Measurements from ENCODE around the gene ALOX5AP.

ALOX5AP gene

DNA sequence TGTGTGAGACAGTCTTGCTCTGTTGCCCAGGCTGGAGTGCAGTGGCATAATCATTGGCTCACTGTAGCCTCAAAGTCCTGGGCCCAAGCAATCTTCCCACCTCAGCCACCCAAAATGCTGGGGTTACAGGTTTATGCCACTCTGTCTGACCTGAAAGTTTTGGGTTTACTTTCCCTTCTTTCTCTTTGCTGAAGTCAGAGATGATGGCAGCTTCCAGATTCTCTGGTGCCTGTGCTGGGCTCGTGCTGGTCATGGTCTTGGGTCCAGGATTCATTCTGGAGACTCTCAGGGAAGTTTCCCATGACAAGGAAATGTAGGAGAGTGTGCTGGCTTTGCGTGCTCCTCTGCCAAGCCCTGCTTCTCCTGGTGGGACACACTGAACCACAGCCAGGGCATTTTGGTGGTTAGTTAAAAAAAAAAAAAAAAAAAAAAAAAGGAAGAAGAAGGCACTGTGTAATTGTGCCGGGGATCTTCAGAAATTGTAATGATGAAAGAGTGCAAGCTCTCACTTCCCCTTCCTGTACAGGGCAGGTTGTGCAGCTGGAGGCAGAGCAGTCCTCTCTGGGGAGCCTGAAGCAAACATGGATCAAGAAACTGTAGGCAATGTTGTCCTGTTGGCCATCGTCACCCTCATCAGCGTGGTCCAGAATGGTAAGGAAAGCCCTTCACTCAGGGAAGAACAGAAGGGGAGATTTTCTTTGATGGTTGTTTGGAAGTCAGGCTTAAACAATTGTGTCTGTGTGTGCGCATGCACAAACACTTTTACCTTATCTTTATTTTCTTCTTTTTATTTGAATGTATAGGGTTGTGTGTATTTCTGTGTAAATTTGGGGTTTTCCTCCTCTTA is at the start of gene ALOX5AP:
TSS of gene ALOX5AP (plus strand) at position 519 of the 847 bp plus-strand sequence. CDS start at position 582, 63 bp downstream.
- DNase-seq: no peak

DNA sequence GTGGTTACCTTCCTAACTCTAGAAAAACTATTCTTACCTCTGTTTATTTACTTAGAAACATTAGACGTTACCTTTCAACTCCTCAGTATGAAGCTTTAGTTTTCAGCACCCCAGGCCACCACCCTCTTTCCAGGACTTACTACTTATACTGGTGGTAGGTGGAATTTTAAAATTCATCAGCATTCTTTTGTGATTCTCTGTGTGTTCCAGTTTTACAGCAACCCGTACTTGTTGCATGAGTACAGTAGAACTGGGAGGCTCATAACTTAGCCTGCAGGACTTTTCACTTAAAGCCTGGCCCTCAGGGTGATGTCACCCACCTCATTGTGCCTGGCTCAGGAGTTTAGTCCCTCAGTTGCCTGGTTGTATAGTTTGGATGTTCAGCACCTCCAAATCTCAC is 49.4 kb upstream of the ALOX5AP start:
- no peak for DNase-seq

DNA sequence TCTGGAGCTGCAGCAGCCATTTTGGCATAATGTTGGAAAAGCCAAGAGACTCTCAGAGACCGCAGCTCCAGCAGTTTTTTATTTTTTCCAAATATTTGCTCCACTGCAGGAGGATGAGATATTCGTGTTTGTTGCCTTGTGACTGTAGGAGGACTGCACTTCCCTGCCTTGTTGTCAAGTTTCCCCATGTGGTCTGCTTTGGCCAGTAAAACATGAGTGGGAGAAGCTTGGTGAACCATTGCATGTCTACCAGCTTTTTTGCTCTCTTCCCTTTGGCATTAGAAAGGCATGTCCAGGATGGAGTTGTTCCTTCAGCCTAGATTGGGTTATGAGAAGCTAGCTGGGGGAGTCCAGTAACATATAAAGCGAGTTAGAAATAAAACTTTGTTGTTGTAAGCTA is 47.7 kb upstream of the ALOX5AP start:
- no peak for DNase-seq

DNA sequence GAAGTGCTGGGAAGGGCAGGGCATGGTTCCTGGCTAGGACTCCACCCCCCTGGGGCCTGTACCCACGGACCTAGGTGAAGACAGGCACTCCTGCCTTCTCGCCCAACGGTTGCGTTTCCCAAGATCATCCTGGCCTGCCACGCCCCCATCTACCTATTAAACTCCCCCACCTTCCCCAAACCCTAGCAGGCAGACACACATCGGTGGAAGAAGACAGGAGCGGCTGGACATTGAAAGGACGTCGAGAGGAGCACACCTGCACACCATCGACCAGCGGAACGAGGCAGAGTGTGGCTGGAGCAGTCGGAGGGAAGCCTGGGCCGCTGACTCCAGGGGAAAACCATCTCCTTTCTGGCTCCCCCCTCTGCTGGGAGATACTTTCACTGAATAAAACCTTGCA is 45.6 kb upstream of the ALOX5AP start:
- DNase-seq: no peak

DNA sequence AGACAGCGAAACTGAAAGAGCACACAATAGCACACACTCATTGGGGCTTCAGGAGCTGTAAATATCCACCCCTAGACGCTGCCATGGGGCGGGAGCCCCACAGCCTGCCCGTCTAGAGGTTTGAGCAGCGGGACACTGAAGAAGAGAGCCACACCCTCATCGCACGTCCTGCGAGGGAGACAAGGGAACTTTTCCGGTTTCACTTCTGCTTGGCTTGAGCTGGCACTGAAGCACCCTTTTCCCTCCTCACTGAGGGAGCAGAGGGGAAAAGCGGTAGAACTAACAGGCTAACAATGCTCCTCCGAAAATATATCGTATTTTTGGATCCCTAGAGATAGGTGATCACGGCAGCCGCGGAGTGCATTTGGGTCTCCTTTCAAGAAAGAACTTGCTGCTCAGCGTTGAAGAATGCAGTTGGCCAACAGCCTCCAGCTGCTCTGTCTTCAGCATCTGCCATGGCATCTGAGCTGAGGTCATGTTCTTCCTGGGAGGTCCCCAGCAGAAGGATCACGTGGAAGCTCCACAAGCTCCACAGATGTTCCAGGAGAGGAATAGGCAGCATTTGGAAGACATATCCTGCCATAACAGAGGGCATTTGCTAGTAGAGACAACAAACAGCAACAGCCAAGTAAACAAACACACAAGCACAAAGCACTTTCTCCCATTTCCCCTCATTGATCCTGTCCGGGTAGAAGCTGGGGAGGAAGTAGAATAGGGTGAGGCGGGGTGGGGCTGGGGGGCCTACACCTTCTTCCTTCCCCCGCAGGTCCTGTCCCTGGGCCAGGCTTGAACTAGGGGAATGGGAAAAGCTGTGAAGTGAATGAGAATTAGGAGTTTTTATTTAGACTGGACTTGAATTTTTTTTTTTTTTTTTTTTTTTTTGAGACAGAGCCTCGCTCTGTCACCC is 44.8 kb upstream of the ALOX5AP start:
- DNase-seq: no peak

DNA sequence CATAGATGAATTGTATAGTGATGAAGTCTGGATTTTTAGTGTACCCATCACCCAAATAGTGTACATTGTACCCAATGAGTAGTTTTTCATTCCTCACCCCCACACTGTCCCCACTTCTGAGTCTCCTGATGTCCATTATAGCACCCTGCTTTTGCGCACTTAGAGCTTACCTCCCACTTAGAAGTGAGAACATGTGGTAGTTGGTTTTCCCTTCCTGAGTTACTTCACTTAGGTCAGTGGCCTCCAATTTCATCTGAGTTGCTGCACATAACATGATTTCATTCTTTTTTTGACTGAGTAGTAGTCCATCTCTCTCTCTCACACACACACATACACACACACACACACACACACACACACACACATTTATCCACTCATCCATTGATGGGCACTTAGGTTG is 43.2 kb upstream of the ALOX5AP start:
- DNase-seq: no peak

DNA sequence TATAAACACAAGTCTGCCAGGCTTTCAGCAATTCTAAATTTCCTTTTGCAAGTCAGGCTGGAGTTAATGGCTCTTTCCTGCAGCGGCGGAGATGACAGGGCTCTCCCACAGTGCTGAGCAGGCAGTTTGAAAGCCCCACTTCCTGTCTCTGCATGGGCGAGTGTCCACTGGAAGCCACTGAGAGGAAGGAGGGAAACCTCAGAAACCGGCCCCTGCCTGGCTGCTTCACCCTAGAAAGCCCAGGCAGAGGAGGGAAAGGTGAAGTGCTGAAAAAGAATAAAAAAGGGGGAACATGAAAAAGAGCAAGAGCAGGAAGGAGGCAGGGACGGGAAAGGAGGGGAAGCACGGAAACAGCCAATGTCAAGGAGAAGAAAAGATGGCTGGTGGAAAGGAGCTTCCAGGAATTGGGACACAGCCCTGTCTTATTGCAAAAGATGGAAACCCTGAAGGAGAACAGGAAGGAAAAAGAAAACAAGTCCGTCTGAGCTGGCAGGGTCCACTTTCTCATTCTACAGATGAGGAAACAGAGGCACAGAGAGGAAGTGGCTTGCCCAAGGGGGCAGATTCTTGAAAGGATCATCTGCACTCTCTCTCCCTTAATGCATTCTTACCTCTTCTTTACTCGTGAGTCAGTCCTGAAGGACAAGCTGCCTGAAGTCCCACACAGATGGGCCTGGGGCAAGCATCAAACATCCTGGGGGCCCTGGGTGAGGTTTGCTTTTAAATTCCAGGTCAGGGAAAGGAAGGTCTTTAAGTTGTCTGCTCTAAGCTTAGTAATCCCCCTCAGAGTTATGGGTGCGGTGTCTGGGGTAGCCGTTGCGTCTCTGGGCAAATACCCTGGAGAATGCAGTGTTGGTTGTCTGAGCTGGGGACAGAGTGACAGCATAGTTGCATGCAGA is 38.8 kb upstream of the ALOX5AP start:
- no peak for DNase-seq

DNA sequence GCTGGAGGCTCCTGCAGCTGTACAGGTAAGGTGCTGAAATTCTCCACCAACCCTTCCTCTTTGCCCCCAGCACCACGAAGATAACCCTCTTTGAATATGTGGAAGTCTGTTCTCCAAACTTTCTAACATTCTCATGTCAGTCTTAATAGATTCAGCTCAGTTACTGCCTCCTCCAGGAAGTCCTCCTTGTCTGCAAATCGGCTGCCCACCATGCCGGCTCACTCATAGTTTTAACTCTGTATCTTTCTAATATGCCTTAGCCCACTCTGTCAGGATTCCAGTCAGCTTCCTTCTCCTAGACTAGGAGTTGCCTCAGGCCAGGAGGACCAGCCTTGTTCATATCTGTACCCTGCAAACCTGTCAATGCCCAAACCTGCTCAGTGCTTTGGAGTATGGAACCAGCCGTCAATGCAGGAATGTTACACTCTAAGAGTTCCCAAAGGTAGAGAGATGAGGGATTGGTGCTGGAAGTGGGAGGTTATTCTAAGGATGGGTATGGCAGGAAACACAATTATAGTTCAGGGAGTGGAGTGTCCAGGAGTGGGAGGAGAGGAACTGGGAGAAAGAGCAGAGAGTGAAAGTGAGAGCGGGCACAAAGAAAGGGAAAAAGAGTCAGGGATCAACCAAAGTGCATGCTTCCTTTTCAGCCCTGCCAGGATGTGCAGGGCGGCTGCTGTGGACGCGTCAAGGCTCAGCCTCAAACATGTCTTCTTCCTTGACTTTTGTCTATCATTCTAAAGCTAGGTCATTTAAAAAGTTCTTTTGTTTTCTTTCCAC is 38.0 kb upstream of the ALOX5AP start:
- DNase-seq: no peak

DNA sequence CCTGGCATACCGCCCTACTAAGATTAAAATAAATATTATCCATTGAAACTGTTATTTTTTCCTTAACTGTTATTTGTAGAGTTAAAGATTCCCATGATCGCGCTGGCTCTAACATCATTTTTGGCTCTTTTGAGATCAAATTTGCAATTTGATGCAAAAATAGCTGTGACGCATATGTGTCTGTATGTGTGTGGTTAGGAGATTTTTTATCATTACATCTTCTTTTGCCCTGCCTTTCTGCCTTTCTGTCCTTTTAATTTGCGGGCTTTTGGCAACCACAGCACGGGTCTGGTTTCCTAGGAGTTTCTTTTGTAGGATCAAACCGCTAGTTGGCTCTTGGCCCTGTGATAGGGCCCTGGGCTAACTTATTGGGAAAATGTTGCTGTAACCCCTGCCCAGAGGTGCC is 37.3 kb upstream of the ALOX5AP start:
- DNase-seq: no peak

DNA sequence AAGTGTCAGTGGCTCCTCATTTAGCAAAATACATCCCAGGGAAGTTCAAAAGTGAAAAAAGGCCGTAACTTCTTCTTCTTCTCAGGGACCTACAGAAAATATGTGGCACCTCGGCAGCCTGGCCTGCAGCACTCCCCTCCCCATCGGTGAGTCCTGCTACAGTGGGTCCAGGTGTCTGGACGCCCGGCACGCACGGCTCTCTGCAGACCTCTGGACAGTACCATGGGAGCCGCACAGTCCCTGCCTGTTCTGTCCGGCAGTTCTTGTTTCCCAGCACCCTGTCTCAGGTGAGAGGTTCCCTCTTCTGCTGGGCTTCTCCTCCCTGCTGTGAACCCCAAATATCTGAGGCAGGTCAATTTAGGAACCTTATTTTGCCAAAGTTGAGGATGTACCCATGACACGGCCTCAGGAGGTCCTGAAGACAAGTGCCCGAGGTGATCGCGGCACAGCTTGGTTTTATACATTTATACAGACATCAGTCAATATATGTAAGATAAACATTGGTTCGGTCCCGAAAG is 36.8 kb upstream of the ALOX5AP start:
- DNase-seq: no peak

DNA sequence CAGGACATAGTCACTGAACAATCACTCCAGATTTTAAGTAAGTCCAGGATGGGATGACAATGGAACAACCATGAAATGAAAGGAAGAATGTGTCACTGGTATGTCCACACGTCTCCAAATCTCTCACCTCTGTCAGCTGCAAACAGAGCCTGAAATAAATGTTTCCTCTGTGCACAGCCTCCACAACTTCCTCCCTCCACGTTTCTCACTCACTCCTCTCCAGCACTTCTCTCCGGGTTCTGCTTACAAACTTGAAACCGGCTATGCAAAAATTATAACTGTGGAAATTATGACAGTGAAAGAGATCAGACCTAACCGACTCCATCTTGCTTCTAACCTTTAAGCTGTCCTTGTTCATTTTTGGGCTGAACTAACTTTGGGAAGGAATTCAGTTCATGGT is 35.0 kb upstream of the ALOX5AP start:
- no peak for DNase-seq

DNA sequence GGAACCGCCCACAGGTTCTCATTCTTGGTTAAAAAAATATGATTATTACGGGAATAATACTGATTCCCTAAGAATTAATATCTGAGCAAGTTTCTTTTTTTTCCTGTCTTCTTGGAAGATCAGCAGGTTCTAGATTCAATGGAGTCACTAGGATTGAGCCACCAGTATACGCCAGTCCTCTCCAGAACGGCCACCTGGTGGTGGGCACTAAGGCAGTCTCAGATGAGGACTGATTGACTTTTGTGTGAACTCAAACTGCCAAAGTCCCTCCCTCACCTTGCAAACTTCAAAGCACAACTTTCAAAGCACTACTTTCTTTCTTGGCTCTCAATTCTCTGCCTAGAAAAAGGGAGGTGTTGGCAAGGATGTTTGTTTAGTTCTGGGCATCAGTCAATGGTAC is 33.3 kb upstream of the ALOX5AP start:
- no peak for DNase-seq

DNA sequence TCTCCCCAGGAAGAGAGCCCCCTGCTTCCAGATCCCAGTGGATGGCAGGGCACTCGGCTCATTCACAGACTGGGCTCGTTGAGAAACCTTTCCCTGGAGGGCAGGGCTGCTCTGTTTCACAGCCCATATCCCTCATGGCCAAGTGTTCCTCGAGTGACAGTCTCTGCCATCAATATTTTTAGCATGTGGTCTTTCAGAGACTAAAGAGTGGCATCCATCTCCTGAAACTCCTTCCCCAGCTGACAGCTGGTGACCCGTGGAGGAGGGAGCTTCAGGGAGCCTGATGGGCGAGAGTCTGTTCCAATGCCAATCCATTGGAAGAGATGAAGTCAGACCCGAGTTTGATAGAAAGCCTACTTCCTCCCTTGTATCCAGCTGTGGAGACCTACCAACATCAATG is 30.7 kb upstream of the ALOX5AP start:
- no peak for DNase-seq

DNA sequence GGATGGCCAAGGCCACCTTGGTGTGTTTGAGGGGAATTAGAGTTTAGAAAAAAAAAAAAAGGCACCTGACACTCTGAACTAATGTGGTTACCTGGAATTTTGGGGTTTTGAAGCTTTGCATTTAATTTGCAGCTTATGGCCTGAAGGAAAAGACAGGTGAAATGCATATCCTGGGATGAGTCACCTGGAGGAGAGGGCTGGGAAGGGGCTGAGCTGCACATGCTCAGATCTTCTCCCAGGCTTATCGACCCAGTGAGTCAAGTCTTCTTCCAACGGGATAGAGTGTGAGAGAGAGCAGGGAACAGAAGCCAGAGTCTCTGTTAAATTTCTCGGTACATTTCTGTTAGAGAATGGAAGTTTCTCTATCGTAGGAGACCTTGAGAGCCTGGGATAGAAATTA is 29.7 kb upstream of the ALOX5AP start:
- DNase-seq: no peak

DNA sequence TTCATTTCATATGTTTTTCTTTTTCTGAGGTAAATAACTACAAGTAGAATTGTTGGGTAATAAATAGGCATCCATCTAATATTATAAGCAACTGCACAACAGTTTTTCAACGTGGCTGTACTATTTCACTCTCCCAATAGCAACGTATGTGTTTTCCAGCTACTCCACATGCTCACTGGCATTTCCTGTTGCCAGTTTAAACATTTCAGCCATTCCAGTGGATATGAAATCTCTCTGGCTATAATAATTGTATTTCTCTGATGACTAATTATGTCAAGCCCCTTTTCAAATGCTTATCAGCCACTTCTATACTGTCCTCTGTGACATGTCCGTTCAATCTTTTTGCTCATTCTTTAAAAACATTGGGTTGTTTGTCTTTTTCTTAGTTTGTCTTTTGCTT is 26.8 kb upstream of the ALOX5AP start:
- DNase-seq: no peak

DNA sequence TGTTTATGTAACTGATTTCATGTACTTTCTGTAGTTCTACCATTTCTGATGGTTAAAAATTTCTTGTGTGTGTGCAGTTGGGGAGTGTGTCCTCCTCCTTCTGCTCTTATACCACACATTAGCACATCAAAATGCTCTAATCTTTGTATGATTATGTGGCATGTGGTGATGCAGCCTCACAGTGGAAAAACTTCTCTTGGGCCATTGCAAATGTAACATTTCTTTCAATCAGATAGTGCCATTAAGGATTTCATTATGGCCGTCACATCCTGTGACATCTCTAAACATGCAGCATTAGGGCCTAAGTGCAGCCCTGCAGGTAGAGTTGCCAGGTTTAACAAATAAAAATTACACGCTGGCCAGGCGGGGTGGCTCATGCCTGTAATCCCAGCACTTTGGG is 24.9 kb upstream of the ALOX5AP start:
- DNase-seq: no peak

DNA sequence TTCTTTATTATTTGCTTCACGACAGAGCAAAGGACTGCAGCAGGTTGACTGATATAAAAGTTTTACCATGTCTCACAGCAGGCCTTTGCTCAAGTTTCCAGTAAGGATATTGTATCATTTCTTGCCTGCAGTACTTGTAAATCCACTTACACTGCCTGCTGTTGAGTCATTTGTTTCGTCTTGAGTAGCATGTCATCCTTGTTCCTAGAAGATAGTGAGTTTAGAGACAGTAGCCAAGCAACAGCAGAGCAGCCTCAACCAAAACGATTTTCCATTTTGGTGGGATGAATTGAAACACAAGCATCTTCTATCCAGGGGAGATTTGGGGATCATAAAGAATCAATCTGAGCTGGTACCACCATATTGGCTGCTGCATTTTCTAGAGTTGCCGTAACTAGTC is 24.0 kb upstream of the ALOX5AP start:
- DNase-seq: no peak

DNA sequence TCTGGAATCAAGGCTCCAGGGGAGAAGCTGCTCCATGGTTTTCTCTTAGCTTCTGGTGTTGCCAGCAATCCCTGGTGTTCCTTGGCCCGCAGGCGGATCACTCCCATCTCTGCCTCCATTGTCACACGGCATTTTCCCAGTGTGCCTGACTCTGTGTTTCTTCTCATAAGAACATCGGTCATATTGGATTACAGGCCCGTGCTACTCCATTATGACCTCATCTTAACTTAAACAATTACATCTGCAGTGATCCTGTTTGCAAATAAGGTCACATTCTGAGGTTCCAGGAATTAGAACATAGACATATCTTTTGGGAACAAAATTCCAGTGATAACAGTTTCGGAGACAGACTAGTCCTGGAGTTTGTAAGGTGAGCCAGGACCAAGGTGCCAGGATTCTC is 23.5 kb upstream of the ALOX5AP start:
- no peak for DNase-seq

DNA sequence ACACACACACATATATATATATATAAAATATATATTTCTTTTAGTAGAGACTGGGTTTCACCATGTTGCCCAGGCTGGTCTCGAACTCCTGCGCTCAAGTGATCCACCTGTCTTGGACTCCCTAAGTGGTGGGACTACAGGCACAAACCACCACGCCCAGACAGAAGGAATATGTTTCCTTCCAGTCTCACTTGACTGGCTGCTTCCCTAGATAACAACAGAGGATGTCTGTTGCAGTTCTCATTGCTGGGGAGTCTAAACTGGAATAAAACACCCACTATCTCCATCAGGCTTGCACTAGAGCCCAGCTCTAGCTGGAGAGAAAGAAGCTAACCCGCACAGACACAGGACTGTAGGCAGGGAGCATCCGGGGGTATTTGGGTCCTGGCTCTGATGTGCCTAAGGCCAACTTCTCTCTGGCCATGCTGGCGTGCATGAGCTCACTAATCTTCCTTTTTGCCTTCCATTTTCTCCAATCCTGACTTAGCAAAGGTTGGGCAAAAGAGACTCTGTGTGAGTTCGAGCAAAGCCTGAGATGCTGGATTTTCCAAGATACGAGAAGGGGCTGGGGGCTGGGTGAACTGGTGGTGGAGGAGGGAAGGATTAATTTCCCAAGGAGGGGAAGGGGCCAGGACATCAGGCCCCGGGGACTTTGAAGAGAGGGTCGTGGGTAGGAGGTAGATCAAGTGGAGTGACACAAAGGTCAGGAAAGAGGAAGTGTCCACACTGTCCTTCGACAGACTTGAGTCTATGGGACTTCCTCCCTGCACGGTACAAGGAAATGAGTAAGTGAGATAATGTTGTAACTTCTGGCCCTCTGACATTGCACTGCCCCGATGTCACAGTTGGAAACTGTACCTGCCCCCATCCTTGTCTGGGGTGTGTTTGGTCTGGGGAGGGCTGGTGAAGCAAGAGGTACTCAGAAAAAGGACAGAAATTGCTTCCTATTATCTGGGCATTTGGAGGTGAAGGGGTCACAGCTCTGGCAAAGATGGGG is 22.5 kb upstream of the ALOX5AP start:
- DNase-seq: no peak

DNA sequence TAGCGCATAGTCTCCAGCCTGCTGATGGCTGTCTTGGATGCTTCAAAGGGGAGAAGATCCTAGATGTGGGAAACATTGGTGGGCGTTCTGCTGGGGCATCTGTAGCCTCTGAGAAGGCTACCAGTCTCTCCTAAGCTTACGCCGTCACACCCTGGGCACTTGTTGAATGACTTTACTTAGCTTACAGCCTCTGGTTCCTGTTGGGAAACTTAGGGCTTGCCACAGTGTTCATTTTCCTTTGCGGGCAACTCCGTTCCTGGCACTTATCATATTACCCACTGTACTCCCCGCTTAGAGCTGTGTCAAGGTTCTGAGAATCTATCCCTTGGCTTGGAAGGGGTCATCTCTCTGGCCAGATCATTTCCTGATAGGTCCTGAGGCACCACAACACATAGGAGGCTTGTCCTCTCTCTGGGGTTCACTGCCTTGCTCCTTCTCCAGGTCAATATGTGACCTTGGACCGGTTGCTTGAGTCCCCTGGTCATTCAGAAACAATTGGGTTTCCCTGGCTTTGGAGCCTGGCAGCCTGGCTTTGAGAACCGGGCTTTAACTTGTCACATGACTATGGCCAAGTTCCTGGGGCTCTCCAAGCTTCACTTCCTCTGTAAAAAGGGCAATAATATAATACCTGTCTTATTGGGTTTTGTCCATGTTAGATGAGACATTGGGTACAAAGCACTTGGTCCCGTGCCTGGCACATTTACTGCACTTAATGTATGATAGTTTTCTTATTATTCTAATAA is 20.5 kb upstream of the ALOX5AP start:
- no peak for DNase-seq
